HAP-1 (cell line): ENCODE results near the gene SOD1.
"Not testable (repeated sequence)": the region's sequence is repeated elsewhere in the genome, so short reads cannot be mapped to it uniquely, and the experiment has no call there.

ENCODE experiments used
- DNase-seq, 2 experiments: peaks; one replicate each; pipeline ENCODE4 v3.0.0-alpha.2; 2016 to 2020; ENCODE audit warnings: low spot score in 2 of 2
- H3K27me3 ChIP-seq: fragments of 250-450 bp; sonication (Bioruptor Pico); 2 replicates; pipeline ENCODE4 v1.5.1; 2020; ENCODE audit warnings: low read depth, mild to moderate bottlenecking, moderate library complexity
- H3K36me3 ChIP-seq: fragments of 250-450 bp; sonication (Bioruptor Pico); replicated peaks from 2 replicates; pipeline ENCODE4 v1.5.1; 2020; ENCODE audit warnings: mild to moderate bottlenecking
- H3K4me1 ChIP-seq: fragments of 250-450 bp; sonication (Bioruptor Pico); 2 replicates; pipeline ENCODE4 v1.5.1; 2020; ENCODE audit warnings: mild to moderate bottlenecking
- H3K4me3 ChIP-seq: fragments of 250-450 bp; sonication (Bioruptor Pico); 2 replicates; pipeline ENCODE4 v1.5.1; 2020; ENCODE audit warnings: mild to moderate bottlenecking, moderate library complexity
- H3K9me3 ChIP-seq: fragments of 250-450 bp; sonication (Bioruptor Pico); 2 replicates; pipeline ENCODE4 v1.5.1; 2020; ENCODE audit warnings: mild to moderate bottlenecking, moderate library complexity
- in situ Hi-C: fragments of 300-500 bp; cut with MboI; formaldehyde crosslinking; loops from 3 replicates; pipeline ENCODE4 v1.14.3; 2020; ENCODE audit warnings: low sequenced_read_pairs, inconsistent platforms, mixed read lengths

SOD1 gene

GRCh38 chr21:31665397-31665796 is 5.9 kb downstream of the SOD1 start:
- peak in 1 of 2 experiments; percentile 41 for DNase-seq
- H3K27me3 ChIP-seq = no peaks in the 10 kb centered on the region
- H3K4me1 ChIP-seq = peaks cover 47% of the 10 kb centered on the region
- H3K9me3 ChIP-seq = no peaks in the 10 kb centered on the region
- H3K4me3 ChIP-seq = no peak overlapping the region
- H3K36me3 ChIP-seq = peaks cover 64% of the 10 kb centered on the region
- in situ Hi-C loops = no loop called here

- in situ Hi-C loops, H3K9me3 ChIP-seq, DNase-seq, H3K4me3 ChIP-seq, H3K27me3 ChIP-seq: not testable (repeated sequence)
- Histone ChIP-seq H3K4me1 (peaks cover 50% of the 10 kb centered on the region), H3K36me3 (peaks cover 63% of the 10 kb centered on the region)
Observed at GRCh38 chr21:31665869-31666268, 6.4 kb downstream of the SOD1 start.

GRCh38 chr21:31666445-31667010 is 7.0 kb downstream of the SOD1 start:
- peaks cover 61% of the 10 kb centered on the region for H3K36me3 ChIP-seq
- H3K4me1 ChIP-seq = peaks cover 50% of the 10 kb centered on the region
- H3K4me3 ChIP-seq = no peak overlapping the region
- no peaks in the 10 kb centered on the region for H3K27me3 ChIP-seq
- H3K9me3 ChIP-seq = no peaks in the 10 kb centered on the region
- in situ Hi-C loops = no loop called here
- no peak for DNase-seq

- H3K27me3 ChIP-seq = no peaks in the 10 kb centered on the region
- no peak for DNase-seq
- in situ Hi-C loops = no loop called here
- peaks cover 56% of the 10 kb centered on the region for H3K36me3 ChIP-seq
- peaks cover 46% of the 10 kb centered on the region for H3K4me1 ChIP-seq
- H3K9me3 ChIP-seq = no peaks in the 10 kb centered on the region
- H3K4me3 ChIP-seq = no peak overlapping the region
Observed at GRCh38 chr21:31667132-31667531, 7.6 kb downstream of the SOD1 start.

GRCh38 chr21:31667639-31668038 is 8.1 kb downstream of the SOD1 start:
- peaks cover 46% of the 10 kb centered on the region for H3K4me1 ChIP-seq
- no peaks in the 10 kb centered on the region for H3K27me3 ChIP-seq
- DNase-seq = no peak
- H3K9me3 ChIP-seq = no peaks in the 10 kb centered on the region
- no peak overlapping the region for H3K4me3 ChIP-seq
- peaks cover 51% of the 10 kb centered on the region for H3K36me3 ChIP-seq
- in situ Hi-C loops = no loop called here

GRCh38 chr21:31668651-31669491 is 9.4 kb downstream of the SOD1 start:
- peaks cover 44% of the 10 kb centered on the region for H3K36me3 ChIP-seq
- H3K4me1 ChIP-seq = peaks cover 46% of the 10 kb centered on the region
- in situ Hi-C loops = no loop called here
- no peak overlapping the region for H3K4me3 ChIP-seq
- DNase-seq = peak in 1 of 2 experiments; percentile 43
- H3K9me3 ChIP-seq = no peaks in the 10 kb centered on the region
- no peaks in the 10 kb centered on the region for H3K27me3 ChIP-seq

GRCh38 chr21:31670070-31670469 is 10.6 kb downstream of the SOD1 start:
- H3K4me1 ChIP-seq = peaks cover 46% of the 10 kb centered on the region
- in situ Hi-C loops = no loop called here
- peaks cover 37% of the 10 kb centered on the region for H3K36me3 ChIP-seq
- H3K9me3 ChIP-seq = no peaks in the 10 kb centered on the region
- no peak overlapping the region for H3K4me3 ChIP-seq
- H3K27me3 ChIP-seq = no peaks in the 10 kb centered on the region
- peak in 1 of 2 experiments; percentile 22 for DNase-seq

- Histone ChIP-seq H3K27me3 (no peaks in the 10 kb centered on the region), H3K4me1 (peaks cover 46% of the 10 kb centered on the region), H3K4me3 (no peak overlapping the region), H3K36me3 (peaks cover 31% of the 10 kb centered on the region), H3K9me3 (no peaks in the 10 kb centered on the region)
- in situ Hi-C loops = no loop called here
- DNase-seq = no peak
Observed at GRCh38 chr21:31671146-31671716, 11.7 kb downstream of the SOD1 start.

- Histone ChIP-seq H3K4me1 (peaks cover 39% of the 10 kb centered on the region), H3K9me3 (no peaks in the 10 kb centered on the region), H3K27me3 (no peaks in the 10 kb centered on the region), H3K36me3 (peaks cover 25% of the 10 kb centered on the region), H3K4me3 (no peak overlapping the region)
- in situ Hi-C loops = no loop called here
- DNase-seq = no peak
Observed at GRCh38 chr21:31671931-31672330, 12.4 kb downstream of the SOD1 start.

- no peak for DNase-seq
- Histone ChIP-seq H3K27me3 (no peaks in the 10 kb centered on the region), H3K4me1 (peaks cover 26% of the 10 kb centered on the region), H3K9me3 (no peaks in the 10 kb centered on the region), H3K4me3 (no peak overlapping the region), H3K36me3 (peaks cover 11% of the 10 kb centered on the region; the same call in 1 of the 2 replicates)
- in situ Hi-C loops = no loop called here
Observed at GRCh38 chr21:31673321-31673912, 13.9 kb downstream of the SOD1 start.

GRCh38 chr21:31675318-31675717 is 15.8 kb downstream of the SOD1 start:
- peaks cover 8% of the 10 kb centered on the region for H3K36me3 ChIP-seq
- DNase-seq = no peak
- no peak overlapping the region for H3K4me3 ChIP-seq
- no peaks in the 10 kb centered on the region for H3K27me3 ChIP-seq
- no peaks in the 10 kb centered on the region for H3K9me3 ChIP-seq
- peaks cover 7% of the 10 kb centered on the region for H3K4me1 ChIP-seq
- in situ Hi-C loops = no loop called here

GRCh38 chr21:31675960-31676359 is 16.5 kb downstream of the SOD1 start:
- no peak overlapping the region for H3K4me3 ChIP-seq
- in situ Hi-C loops = no loop called here
- H3K27me3 ChIP-seq = no peaks in the 10 kb centered on the region

GRCh38 chr21:31677047-31677446 is 17.6 kb downstream of the SOD1 start:
- Histone ChIP-seq H3K4me3 (no peak overlapping the region), H3K4me1 (no peaks in the 10 kb centered on the region), H3K36me3 (peaks cover 14% of the 10 kb centered on the region), H3K27me3 (no peaks in the 10 kb centered on the region), H3K9me3 (no peaks in the 10 kb centered on the region)
- in situ Hi-C loops = no loop called here
- DNase-seq = no peak

More at GRCh38 chr21:31675960-31676359, 16.5 kb downstream of the SOD1 start:
- H3K36me3 ChIP-seq = peaks cover 8% of the 10 kb centered on the region
- H3K4me1 ChIP-seq = peaks cover 2% of the 10 kb centered on the region
- H3K9me3 ChIP-seq = no peaks in the 10 kb centered on the region
- no peak for DNase-seq

- Histone ChIP-seq H3K4me1 (no peaks in the 10 kb centered on the region), H3K27me3 (no peaks in the 10 kb centered on the region), H3K9me3 (no peaks in the 10 kb centered on the region), H3K4me3 (no peak overlapping the region), H3K36me3 (peaks cover 24% of the 10 kb centered on the region)
- DNase-seq = no peak
- in situ Hi-C loops = no loop called here
Observed at GRCh38 chr21:31678478-31678877, 19.0 kb downstream of the SOD1 start.
